Measurements from ENCODE around the gene RARB.

RARB gene

DNA sequence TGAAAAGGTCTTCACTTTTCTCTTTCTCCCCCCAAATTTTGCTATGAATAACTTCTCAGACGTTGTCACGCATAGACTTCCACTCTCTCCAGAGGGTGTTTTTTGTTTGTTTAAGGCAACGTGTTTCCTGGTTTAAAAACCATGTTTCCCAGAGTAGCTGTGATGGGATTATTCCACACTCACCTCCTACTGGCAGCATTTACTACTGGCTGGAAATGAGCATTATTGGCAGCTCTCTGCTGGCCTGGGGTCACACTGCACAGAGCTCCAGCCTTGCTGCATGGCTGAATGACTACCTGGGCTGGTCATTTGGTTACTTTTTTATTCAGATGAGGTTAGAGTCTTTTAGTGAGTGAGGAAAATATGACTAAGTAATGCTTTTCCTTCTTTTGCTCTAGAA is 65.2 kb downstream of the RARB start:
- TF ChIP-seq FOXK2 (IDR thresholded peaks at IDR 0.05) (no peak), TARDBP (IDR thresholded peaks at IDR 0.05) (no peak), CTBP1 (IDR thresholded peaks at IDR 0.05; ENCODE audit: borderline replicate concordance) (no peak), SP1 (IDR thresholded peaks at IDR 0.05) (no peak)
- TF ChIP-seq, protein P1, sequence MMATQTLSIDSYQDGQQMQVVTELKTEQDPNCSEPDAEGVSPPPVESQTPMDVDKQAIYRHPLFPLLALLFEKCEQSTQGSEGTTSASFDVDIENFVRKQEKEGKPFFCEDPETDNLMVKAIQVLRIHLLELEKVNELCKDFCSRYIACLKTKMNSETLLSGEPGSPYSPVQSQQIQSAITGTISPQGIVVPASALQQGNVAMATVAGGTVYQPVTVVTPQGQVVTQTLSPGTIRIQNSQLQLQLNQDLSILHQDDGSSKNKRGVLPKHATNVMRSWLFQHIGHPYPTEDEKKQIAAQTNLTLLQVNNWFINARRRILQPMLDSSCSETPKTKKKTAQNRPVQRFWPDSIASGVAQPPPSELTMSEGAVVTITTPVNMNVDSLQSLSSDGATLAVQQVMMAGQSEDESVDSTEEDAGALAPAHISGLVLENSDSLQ (IDR thresholded peaks at IDR 0.05) = no peak
- no peak for DNase-seq (ENCODE audit: extremely low spot score)
- ChIA-PET POLR2A (no interaction called here), CTCF (no interaction called here)

DNA sequence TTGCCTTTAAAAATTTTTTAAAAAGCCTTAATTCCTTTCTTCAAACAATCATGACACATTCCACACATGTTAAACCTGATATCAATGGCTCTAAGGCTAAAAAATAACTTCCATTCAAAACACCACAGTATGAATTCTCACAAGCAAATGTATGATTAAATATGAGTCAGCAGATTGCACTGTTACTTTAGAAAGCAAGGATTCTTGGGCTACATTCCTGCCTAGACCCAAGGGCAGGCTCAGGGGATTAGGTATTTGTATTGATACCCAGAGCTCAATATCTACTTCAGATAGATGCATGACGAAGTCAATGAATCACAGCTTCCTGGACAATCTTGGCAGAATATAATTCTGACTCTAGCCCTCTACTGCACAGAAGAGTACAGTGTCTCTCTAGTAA is 65.7 kb downstream of the RARB start:
- DNase-seq (ENCODE audit: extremely low spot score) = no peak
- POLR2A ChIA-PET = no interaction called here
- TF ChIP-seq BHLHE40 (IDR thresholded peaks at IDR 0.05; ENCODE audit: borderline replicate concordance) (no peak), HDGF (IDR thresholded peaks at IDR 0.05; ENCODE audit: borderline replicate concordance) (no peak), CTBP1 (IDR thresholded peaks at IDR 0.05; ENCODE audit: borderline replicate concordance) (no peak), NFRKB (IDR thresholded peaks at IDR 0.05) (no peak), FOXM1 (IDR thresholded peaks at IDR 0.05; ENCODE audit: borderline replicate concordance) (no peak), TARDBP (IDR thresholded peaks at IDR 0.05) (no peak), ARNT (IDR thresholded peaks at IDR 0.05) (no peak), FOXK2 (IDR thresholded peaks at IDR 0.05) (no peak), L3MBTL2 (conservative IDR thresholded peaks at IDR 0.05) (no peak), FOXA1 (IDR thresholded peaks at IDR 0.05) (no peak), ZNF384 (IDR thresholded peaks at IDR 0.05) (no peak), ELF4 (IDR thresholded peaks at IDR 0.05) (no peak), SUZ12 (IDR thresholded peaks at IDR 0.05) (no peak), LEF1 (IDR thresholded peaks at IDR 0.05; ENCODE audit: borderline replicate concordance) (no peak), SP1 (IDR thresholded peaks at IDR 0.05) (no peak)
- TF ChIP-seq, protein P1 (IDR thresholded peaks at IDR 0.05) = no peak
- CTCF ChIA-PET = no interaction called here

DNA sequence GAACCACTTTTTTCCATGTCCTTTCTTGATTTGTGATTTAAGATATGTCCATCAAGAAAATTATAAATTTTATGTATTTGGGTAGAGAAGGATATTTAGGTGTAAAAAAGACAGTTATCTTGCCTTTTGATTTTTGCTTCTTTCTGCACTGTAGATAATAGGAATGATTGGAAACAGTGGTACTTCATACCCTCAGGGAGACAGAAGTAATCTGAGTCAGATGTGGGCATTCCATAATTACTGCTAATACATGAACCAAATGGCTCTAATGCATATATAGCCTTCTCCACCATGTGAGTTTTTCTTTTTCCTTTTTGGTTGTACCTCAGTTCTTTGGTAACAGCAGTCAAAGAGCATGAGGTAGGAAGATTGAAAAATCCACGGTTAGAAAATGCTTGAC is 67.2 kb downstream of the RARB start:
- TF ChIP-seq FOXK2 (IDR thresholded peaks at IDR 0.05) = no peak
- TF ChIP-seq NFRKB (IDR thresholded peaks at IDR 0.05) = no peak
- TF ChIP-seq, protein P1 (IDR thresholded peaks at IDR 0.05) = no peak
- TF ChIP-seq FOXM1 (IDR thresholded peaks at IDR 0.05; ENCODE audit: borderline replicate concordance) = no peak
- no peak for TF ChIP-seq SUZ12 (IDR thresholded peaks at IDR 0.05)
- no peak for TF ChIP-seq SP1 (IDR thresholded peaks at IDR 0.05)
- DNase-seq (ENCODE audit: extremely low spot score) = no peak
- POLR2A ChIA-PET = interaction anchor here (0.6 kb wide), 1 partner anchor 343 kb away, joined by 4 read pairs; no protein-coding TSS in a partner anchor
- CTCF ChIA-PET = no interaction called here

DNA sequence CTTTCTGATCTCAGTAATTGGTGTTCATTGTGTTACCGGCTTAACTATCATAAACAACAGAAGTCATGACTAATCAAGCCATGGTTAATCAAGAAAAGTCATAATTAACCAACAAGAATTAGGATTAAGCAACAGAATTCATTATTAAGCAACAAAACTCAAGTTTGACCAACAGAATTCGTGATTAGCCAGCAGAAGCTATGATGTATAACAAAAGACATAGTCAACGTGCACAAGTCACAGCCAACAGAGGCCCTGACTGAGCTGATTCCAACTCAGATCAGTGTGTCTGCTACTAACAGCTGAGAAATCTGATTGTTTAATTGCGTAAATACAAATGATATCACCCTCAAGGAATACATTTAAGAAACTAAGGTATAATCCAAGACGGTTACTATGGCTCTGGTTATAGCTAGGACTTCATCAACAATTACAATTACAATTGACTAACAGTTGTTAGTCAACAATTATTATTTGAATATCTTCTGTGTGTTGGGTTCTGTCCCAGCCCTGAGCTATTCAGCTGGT is 67.7 kb downstream of the RARB start:
- ChIA-PET POLR2A (interaction anchor here (0.6 kb wide), 1 partner anchor 343 kb away, joined by 4 read pairs; no protein-coding TSS in a partner anchor), CTCF (no interaction called here)
- DNase-seq (ENCODE audit: extremely low spot score) = no peak
- TF ChIP-seq SP1 (IDR thresholded peaks at IDR 0.05) = no peak
- TF ChIP-seq TARDBP (IDR thresholded peaks at IDR 0.05) = no peak
- TF ChIP-seq FOXM1 (IDR thresholded peaks at IDR 0.05; ENCODE audit: borderline replicate concordance) = no peak
- no peak for TF ChIP-seq NFRKB (IDR thresholded peaks at IDR 0.05)
- TF ChIP-seq BHLHE40 (IDR thresholded peaks at IDR 0.05; ENCODE audit: borderline replicate concordance) = no peak
- no peak for TF ChIP-seq L3MBTL2 (conservative IDR thresholded peaks at IDR 0.05)
- no peak for TF ChIP-seq ZNF384 (IDR thresholded peaks at IDR 0.05)
- TF ChIP-seq LEF1 (IDR thresholded peaks at IDR 0.05; ENCODE audit: borderline replicate concordance) = no peak

DNA sequence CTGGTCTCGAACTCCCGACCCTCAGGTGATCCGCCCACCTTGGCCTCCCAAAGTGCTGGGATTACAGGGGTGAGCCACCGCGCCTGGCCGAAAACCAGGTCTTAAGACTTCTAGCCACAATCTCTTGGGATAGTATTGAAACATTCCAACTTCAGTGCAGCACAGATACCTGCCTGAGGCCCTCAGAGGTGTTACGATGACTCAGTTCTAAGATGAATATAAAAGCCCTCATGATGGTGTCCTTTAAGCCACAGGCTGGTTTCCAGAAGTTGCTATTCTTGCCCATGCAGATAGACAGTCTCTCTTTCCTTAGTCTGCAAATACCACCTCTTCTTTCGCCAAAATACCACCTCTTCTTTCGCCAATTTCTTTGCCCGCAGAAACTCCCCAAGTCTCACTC is 69.0 kb downstream of the RARB start:
- CTCF ChIA-PET = no interaction called here
- POLR2A ChIA-PET = no interaction called here
- DNase-seq (ENCODE audit: extremely low spot score) = no peak
- TF ChIP-seq TARDBP (IDR thresholded peaks at IDR 0.05) = no peak
- TF ChIP-seq HDGF (IDR thresholded peaks at IDR 0.05; ENCODE audit: borderline replicate concordance) = no peak
- TF ChIP-seq FOXM1 (IDR thresholded peaks at IDR 0.05; ENCODE audit: borderline replicate concordance) = no peak
- TF ChIP-seq FOXK2 (IDR thresholded peaks at IDR 0.05) = no peak
- TF ChIP-seq ZNF384 (IDR thresholded peaks at IDR 0.05) = no peak
- TF ChIP-seq ARNT (IDR thresholded peaks at IDR 0.05) = no peak
- TF ChIP-seq NFRKB (IDR thresholded peaks at IDR 0.05) = no peak
- TF ChIP-seq, protein P1 (IDR thresholded peaks at IDR 0.05) = no peak
- TF ChIP-seq ELF4 (IDR thresholded peaks at IDR 0.05) = no peak
- TF ChIP-seq LEF1 (IDR thresholded peaks at IDR 0.05; ENCODE audit: borderline replicate concordance) = no peak
- TF ChIP-seq CTBP1 (IDR thresholded peaks at IDR 0.05; ENCODE audit: borderline replicate concordance) = no peak
- TF ChIP-seq FOXA1 (IDR thresholded peaks at IDR 0.05) = no peak
- no peak for TF ChIP-seq BHLHE40 (IDR thresholded peaks at IDR 0.05; ENCODE audit: borderline replicate concordance)
- TF ChIP-seq SUZ12 (IDR thresholded peaks at IDR 0.05) = no peak
- TF ChIP-seq SP1 (IDR thresholded peaks at IDR 0.05) = no peak
- no peak for TF ChIP-seq L3MBTL2 (conservative IDR thresholded peaks at IDR 0.05)

DNA sequence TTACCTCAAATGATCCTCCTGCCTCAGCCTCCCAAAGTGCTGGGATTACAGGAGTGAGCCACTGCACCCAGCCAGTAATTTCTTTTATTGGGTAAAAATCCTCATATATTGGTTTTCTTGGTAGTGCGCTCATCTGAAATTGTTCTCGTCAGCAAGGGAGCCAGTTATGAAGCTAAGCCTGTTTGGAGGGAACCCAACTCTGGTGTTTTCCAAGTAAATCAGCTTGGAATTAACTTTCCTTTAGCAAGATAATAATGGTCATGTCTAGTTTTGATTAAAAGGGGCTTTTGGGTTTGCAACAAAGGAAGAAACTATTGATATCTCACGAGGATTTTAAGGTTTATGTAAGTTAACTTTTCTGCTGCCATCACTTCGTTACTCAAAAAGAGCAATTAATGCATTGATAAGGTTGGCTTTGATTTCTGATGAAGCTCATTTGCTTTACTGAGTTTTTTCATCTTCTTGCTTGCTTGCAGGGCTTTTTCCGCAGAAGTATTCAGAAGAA is 72.7 kb downstream of the RARB start:
- TF ChIP-seq SUZ12 (IDR thresholded peaks at IDR 0.05) (no peak), LEF1 (IDR thresholded peaks at IDR 0.05; ENCODE audit: borderline replicate concordance) (no peak), FOXA1 (IDR thresholded peaks at IDR 0.05) (no peak)
- no peak for DNase-seq (ENCODE audit: extremely low spot score)
- CTCF ChIA-PET = interaction anchor here (0.6 kb wide), 1 partner anchor 78 kb away, joined by 3 read pairs; no protein-coding TSS in a partner anchor
- POLR2A ChIA-PET = no interaction called here
